Loucy (cell line): Measurements from ENCODE around the gene BMP8B.
"Not testable (repeated sequence)": the region's sequence is repeated elsewhere in the genome, so short reads cannot be mapped to it uniquely, and the experiment has no call there.

Source experiments
- H2AFZ ChIP-seq: fragments of 200-600 bp; sonication (generic); 2 replicates; pipeline ENCODE4 v1.6.0; 2016; ENCODE audit warnings: antibody characterized with exemption, mild to moderate bottlenecking, low read length, moderate library complexity
- H3F3A ChIP-seq: fragments of 200-600 bp; 2 replicates; pipeline ENCODE4 v1.6.0; 2016; ENCODE audit warnings: antibody characterized with exemption, low read depth, mild to moderate bottlenecking
- H3K27me3 ChIP-seq: fragments of 200-600 bp; sonication (generic); 2 replicates; pipeline ENCODE4 v1.6.1; 2014; ENCODE audit warnings: low read length, mild to moderate bottlenecking; ENCODE audit not compliant: insufficient read depth, poor library complexity, severe bottlenecking
- H3K36me3 ChIP-seq: fragments of 200-600 bp; sonication (generic); 2 replicates; pipeline ENCODE4 v1.6.1; 2016; ENCODE audit warnings: low read length; ENCODE audit not compliant: insufficient read depth
- H3K4me1 ChIP-seq: fragments of 200-600 bp; sonication (generic); 2 replicates; pipeline ENCODE4 v1.5.1; 2014; ENCODE audit warnings: low read length, mild to moderate bottlenecking; ENCODE audit not compliant: insufficient read depth, poor library complexity, severe bottlenecking
- H3K4me2 ChIP-seq: fragments of 200-600 bp; sonication (generic); 2 replicates; pipeline ENCODE4 v1.6.0; 2014; ENCODE audit warnings: antibody characterized with exemption, low read length, low read depth, mild to moderate bottlenecking; ENCODE audit not compliant: poor library complexity, severe bottlenecking
- H3K4me3 ChIP-seq: fragments of 200-600 bp; sonication (generic); 2 replicates; pipeline ENCODE4 v1.5.1; 2014; ENCODE audit warnings: low read length, mild to moderate bottlenecking, mixed read lengths; ENCODE audit not compliant: poor library complexity, severe bottlenecking
- H3K79me2 ChIP-seq: fragments of 200-600 bp; sonication (generic); 2 replicates; pipeline ENCODE4 v1.6.1; 2014; ENCODE audit warnings: low read length; ENCODE audit not compliant: insufficient read depth
- H3K9ac ChIP-seq: fragments of 200-600 bp; sonication (generic); 2 replicates; pipeline ENCODE4 v1.6.0; 2014; ENCODE audit warnings: mild to moderate bottlenecking, low read depth, low read length, moderate library complexity; ENCODE audit not compliant: poor library complexity, severe bottlenecking
- H3K9me2 ChIP-seq: fragments of 200-600 bp; sonication (generic); replicated peaks from 2 replicates; pipeline ENCODE4 v1.6.1; 2016; ENCODE audit warnings: low read depth, low read length, mixed read lengths
- H3K9me3 ChIP-seq: fragments of 200-600 bp; sonication (generic); 2 replicates; pipeline ENCODE4 v1.6.1; 2014; ENCODE audit warnings: mild to moderate bottlenecking, antibody characterized with exemption, low read length, low read depth; ENCODE audit not compliant: insufficient read depth
- H4K20me1 ChIP-seq: fragments of 200-600 bp; sonication (generic); 2 replicates; pipeline ENCODE4 v1.6.0; 2014; ENCODE audit warnings: antibody characterized with exemption, low read length, mild to moderate bottlenecking; ENCODE audit not compliant: insufficient read depth, poor library complexity, severe bottlenecking
- EZH2phosphoT487 ChIP-seq: fragments of 200-600 bp; IDR thresholded peaks from 2 replicates; pipeline ENCODE4 v1.6.1; 2018; ENCODE audit warnings: antibody characterized with exemption, mild to moderate bottlenecking, moderate library complexity, borderline replicate concordance
- TF ChIP-seq, protein P1 (sequence below): fragments of 200-600 bp; sonication (generic); conservative IDR thresholded peaks from 2 replicates; pipeline ENCODE4 v1.5.1; 2014; ENCODE audit warnings: mild to moderate bottlenecking, antibody characterized with exemption, low read length

BMP8B gene

DNA sequence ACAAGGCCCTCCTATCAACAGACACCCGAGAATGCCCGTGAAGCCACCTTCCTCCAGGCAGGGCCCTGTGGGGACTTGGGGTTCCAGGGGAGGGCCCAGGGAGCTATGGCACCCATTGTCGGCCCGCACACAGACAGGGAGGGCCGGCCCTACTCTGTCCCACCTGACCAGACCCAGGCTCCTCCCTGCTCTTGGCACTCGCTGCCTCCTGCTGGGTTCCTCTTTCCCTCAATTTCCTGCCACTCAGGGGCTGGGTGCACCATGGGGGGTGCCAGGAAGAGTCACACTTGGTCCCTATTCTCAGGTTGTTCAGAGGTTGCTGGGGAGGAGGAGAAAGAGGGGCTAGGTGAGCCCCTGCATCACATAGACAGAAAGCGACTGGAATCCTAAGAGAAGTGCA is 9.5 kb downstream of the BMP8B start:
- no peak overlapping the region for H3K9ac ChIP-seq
- H3K9me3 ChIP-seq: no peaks in the 10 kb centered on the region
- H4K20me1 ChIP-seq: no peaks in the 10 kb centered on the region
- TF ChIP-seq EZH2phosphoT487: no peak
- TF ChIP-seq, protein P1, sequence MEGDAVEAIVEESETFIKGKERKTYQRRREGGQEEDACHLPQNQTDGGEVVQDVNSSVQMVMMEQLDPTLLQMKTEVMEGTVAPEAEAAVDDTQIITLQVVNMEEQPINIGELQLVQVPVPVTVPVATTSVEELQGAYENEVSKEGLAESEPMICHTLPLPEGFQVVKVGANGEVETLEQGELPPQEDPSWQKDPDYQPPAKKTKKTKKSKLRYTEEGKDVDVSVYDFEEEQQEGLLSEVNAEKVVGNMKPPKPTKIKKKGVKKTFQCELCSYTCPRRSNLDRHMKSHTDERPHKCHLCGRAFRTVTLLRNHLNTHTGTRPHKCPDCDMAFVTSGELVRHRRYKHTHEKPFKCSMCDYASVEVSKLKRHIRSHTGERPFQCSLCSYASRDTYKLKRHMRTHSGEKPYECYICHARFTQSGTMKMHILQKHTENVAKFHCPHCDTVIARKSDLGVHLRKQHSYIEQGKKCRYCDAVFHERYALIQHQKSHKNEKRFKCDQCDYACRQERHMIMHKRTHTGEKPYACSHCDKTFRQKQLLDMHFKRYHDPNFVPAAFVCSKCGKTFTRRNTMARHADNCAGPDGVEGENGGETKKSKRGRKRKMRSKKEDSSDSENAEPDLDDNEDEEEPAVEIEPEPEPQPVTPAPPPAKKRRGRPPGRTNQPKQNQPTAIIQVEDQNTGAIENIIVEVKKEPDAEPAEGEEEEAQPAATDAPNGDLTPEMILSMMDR: no peak
- H3K36me3 ChIP-seq: no peaks in the 10 kb centered on the region
- H3K79me2 ChIP-seq: no peaks in the 10 kb centered on the region
- H3K27me3 ChIP-seq: no peaks in the 10 kb centered on the region
- no peaks in the 10 kb centered on the region for H3F3A ChIP-seq
- no peaks in the 10 kb centered on the region for H3K9me2 ChIP-seq
- no peak overlapping the region for H2AFZ ChIP-seq
- H3K4me2 ChIP-seq: no peak overlapping the region
- peaks cover 6% of the 10 kb centered on the region for H3K4me1 ChIP-seq
- H3K4me3 ChIP-seq: no peak overlapping the region

DNA sequence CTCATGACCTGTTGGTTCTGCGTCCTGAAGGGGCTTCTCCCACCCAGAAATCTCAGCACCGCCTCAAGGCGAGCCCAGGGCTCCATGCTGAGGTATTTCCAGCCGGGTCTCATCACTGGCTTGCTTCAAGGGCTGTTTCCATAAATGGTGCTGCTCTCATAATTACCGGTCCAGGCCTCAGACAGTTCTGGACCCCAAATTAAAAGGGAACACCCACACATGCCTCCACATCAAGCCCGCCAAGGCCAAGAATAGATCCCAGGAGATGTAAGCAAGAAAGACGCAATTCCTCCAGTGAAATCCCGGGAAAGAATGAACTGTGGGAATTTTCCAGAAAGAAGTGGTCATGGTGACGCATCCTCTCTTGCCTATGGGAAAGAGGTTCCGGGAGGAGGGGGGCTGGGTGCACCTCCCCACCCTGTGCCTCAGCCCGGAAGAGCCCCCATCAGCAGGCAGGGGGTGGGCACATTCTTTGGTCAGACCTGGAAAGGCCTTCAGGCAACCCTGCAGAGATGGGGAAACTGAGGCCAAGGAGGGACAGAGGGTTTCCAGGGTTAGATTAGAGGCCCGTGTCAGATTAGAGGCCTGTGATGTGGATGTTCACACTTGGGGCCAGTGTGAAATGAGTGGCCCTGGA is 10.1 kb downstream of the BMP8B start:
- H3F3A ChIP-seq, H3K4me1 ChIP-seq, H3K27me3 ChIP-seq, H3K4me2 ChIP-seq, H2AFZ ChIP-seq, H3K36me3 ChIP-seq, H3K79me2 ChIP-seq, H4K20me1 ChIP-seq, H3K9me2 ChIP-seq, H3K9ac ChIP-seq, H3K4me3 ChIP-seq, H3K9me3 ChIP-seq: not testable (repeated sequence)

DNA sequence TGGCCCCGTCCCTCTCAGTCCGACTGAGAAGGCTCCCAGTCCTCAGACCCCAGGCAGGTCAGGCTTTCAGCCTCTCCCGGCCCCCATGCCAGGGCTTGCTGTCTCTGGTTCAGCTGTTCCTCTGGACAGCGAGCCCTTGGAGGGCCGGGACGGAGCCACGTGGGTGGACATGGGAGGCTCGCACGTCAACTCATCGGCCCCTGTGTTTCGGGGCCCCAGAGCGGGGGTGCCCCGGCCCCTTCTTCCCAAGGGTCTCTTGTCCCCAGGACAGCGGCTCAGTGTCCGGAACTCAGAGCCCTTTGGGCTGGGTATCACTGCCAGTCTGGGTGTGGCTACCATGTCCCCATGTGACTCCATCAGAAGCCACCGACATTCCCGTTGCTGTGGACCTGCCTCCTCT is 10.8 kb downstream of the BMP8B start:
- H2AFZ ChIP-seq, H3K4me2 ChIP-seq, H3K79me2 ChIP-seq, H3K4me3 ChIP-seq, H3K27me3 ChIP-seq, H3K9ac ChIP-seq, H3K4me1 ChIP-seq, H3K9me3 ChIP-seq, H4K20me1 ChIP-seq, H3K9me2 ChIP-seq, H3F3A ChIP-seq, H3K36me3 ChIP-seq: not testable (repeated sequence)

DNA sequence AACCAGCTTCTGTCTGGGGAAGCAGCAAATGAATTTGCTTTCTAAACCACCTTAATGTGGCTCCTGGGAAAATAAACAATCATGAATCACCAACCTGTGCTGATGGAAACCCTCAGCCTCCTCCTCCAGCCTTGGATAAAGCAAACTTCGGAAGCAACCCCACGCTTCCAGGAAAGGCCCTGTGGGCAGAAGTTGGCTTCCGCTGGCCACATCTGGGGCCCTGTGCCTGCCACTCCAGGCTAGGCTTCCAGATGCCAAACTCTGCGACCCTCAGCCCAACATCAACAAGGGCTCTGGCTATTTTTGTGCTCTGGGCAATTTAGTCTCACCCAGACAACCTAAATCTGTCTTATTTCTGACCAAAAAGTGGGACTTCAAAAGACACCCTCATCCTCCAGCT is 11.4 kb downstream of the BMP8B start:
- no peaks in the 10 kb centered on the region for H3K79me2 ChIP-seq
- no peak overlapping the region for H3K4me3 ChIP-seq
- peaks cover 6% of the 10 kb centered on the region for H3K4me1 ChIP-seq
- no peaks in the 10 kb centered on the region for H4K20me1 ChIP-seq
- H3K9me3 ChIP-seq: no peaks in the 10 kb centered on the region
- no peaks in the 10 kb centered on the region for H3F3A ChIP-seq
- no peaks in the 10 kb centered on the region for H3K36me3 ChIP-seq
- TF ChIP-seq, protein P1: no peak
- no peak for TF ChIP-seq EZH2phosphoT487
- no peak overlapping the region for H3K9ac ChIP-seq
- no peaks in the 10 kb centered on the region for H3K27me3 ChIP-seq
- H3K4me2 ChIP-seq: no peak overlapping the region
- H2AFZ ChIP-seq: no peak overlapping the region
- no peaks in the 10 kb centered on the region for H3K9me2 ChIP-seq
